Putamen (tissue), 1 donor: ENCODE data around the gene ARHGEF38.
"Not testable (repeated sequence)": the region's sequence is repeated elsewhere in the genome, so short reads cannot be mapped to it uniquely, and the experiment has no call there.

ENCODE experiments used
- DNase-seq: peaks from one replicate; pipeline ENCODE4 v3.0.0-alpha.2; 2016; ENCODE audit warnings: low spot score

The ARHGEF38 gene

GRCh38 chr4:105609819-105610218 is 57.4 kb downstream of the ARHGEF38 start:
- not testable (repeated sequence) for DNase-seq

GRCh38 chr4:105613306-105613705 is 60.9 kb downstream of the ARHGEF38 start:
- no peak for DNase-seq

GRCh38 chr4:105619188-105619931 is 66.9 kb downstream of the ARHGEF38 start:
- peak; percentile 31 for DNase-seq

GRCh38 chr4:105620640-105621323 is 68.4 kb downstream of the ARHGEF38 start:
- DNase-seq = no peak

GRCh38 chr4:105622269-105622668 is 69.8 kb downstream of the ARHGEF38 start:
- DNase-seq = no peak

GRCh38 chr4:105623099-105623498 is 70.7 kb downstream of the ARHGEF38 start:
- DNase-seq = no peak

GRCh38 chr4:105624530-105624929 is 72.1 kb downstream of the ARHGEF38 start:
- no peak for DNase-seq

GRCh38 chr4:105625214-105625613 is 72.8 kb downstream of the ARHGEF38 start:
- DNase-seq = no peak

GRCh38 chr4:105626846-105627245 is 74.4 kb downstream of the ARHGEF38 start:
- no peak for DNase-seq

- no peak for DNase-seq
These were observed 75.2 kb downstream of the ARHGEF38 start for GRCh38 chr4:105627620-105628019.

- DNase-seq = no peak
These were observed 78.5 kb downstream of the ARHGEF38 start for GRCh38 chr4:105630670-105631655.

- no peak for DNase-seq
These were observed 79.5 kb downstream of the ARHGEF38 start for GRCh38 chr4:105631818-105632400.

GRCh38 chr4:105632599-105632998 is 80.2 kb downstream of the ARHGEF38 start:
- DNase-seq = no peak

GRCh38 chr4:105633241-105633640 is 80.8 kb downstream of the ARHGEF38 start:
- DNase-seq = no peak

GRCh38 chr4:105634402-105635080 is 82.1 kb downstream of the ARHGEF38 start:
- DNase-seq = no peak

GRCh38 chr4:105637408-105638176 is 85.2 kb downstream of the ARHGEF38 start:
- DNase-seq = peak; percentile 74

- DNase-seq = no peak
These were observed 89.4 kb downstream of the ARHGEF38 start for GRCh38 chr4:105641845-105642244.

GRCh38 chr4:105644257-105644656 is 91.8 kb downstream of the ARHGEF38 start:
- DNase-seq = no peak

GRCh38 chr4:105645440-105645839 is 93.0 kb downstream of the ARHGEF38 start:
- no peak for DNase-seq

GRCh38 chr4:105650190-105650589 is 97.8 kb downstream of the ARHGEF38 start:
- no peak for DNase-seq

GRCh38 chr4:105651884-105652283 is 99.5 kb downstream of the ARHGEF38 start:
- no peak for DNase-seq
